Activated CD4-positive, alpha-beta T cell treated with anti-CD3 and anti-CD28 coated beads, Interleukin-2, amount 10 ng/mL, durations not matched to agents 24 days and 14 days (primary cell): ENCODE results near the gene DOCK1. TPM values are rescaled to one million over a fixed set of nuclear protein-coding genes. Genes with fewer than 3 reads are reported as not detected.
A peak's percentile ranks its signal among the peaks of the same experiment; 100 is the strongest.

Experiments used
- DNase-seq: peaks from one replicate; pipeline ENCODE4 v3.0.0; 2022
- H3K27ac Mint-ChIP-seq: one replicate; pipeline ENCODE4 v1.8.0; 2022; ENCODE audit warnings: mild to moderate bottlenecking, mixed read lengths
- H3K27me3 Mint-ChIP-seq: one replicate; pipeline ENCODE4 v1.8.0; 2022; ENCODE audit warnings: mixed read lengths
- H3K36me3 Mint-ChIP-seq: one replicate; pipeline ENCODE4 v1.8.0; 2022; ENCODE audit warnings: low read depth, mild to moderate bottlenecking, mixed read lengths
- H3K4me1 Mint-ChIP-seq: one replicate; pipeline ENCODE4 v1.8.0; 2021; ENCODE audit warnings: mixed read lengths
- H3K4me3 Mint-ChIP-seq: one replicate; pipeline ENCODE4 v1.8.0; 2022; ENCODE audit warnings: mild to moderate bottlenecking, moderate library complexity, mixed read lengths
- H3K9me3 Mint-ChIP-seq: one replicate; pipeline ENCODE4 v1.8.0; 2021; ENCODE audit warnings: mixed read lengths
- intact Hi-C: fragments of 100-400 bp; cut with micrococcal nuclease; formaldehyde crosslinking; loops from one replicate; pipeline ENCODE4 v1.15.1; 2023
- total RNA-seq: library from RNA; stranded (reverse); gene quantifications from 2 replicates; pipeline ENCODE4 v1.2.3, GENCODE V29; 2022

The DOCK1 gene
- total RNA-seq, 1 donor from 2014 or later: 1.5 TPM

- H3K27ac Mint-ChIP-seq: peak overlapping the region; percentile 11
- H3K9me3 Mint-ChIP-seq: peaks cover 7% of the 10 kb centered on the region
- H3K4me3 Mint-ChIP-seq: no peak overlapping the region
- intact Hi-C loops: no loop called here
- H3K36me3 Mint-ChIP-seq: no peaks in the 10 kb centered on the region
- H3K27me3 Mint-ChIP-seq: no peaks in the 10 kb centered on the region
- DNase-seq: no peak
- H3K4me1 Mint-ChIP-seq: no peaks in the 10 kb centered on the region
These were observed 311.6 kb downstream of the DOCK1 start for GRCh38 chr10:127216786-127217185.

- Mint-ChIP-seq H3K4me3 (no peak overlapping the region), H3K9me3 (peaks cover 7% of the 10 kb centered on the region), H3K27me3 (no peaks in the 10 kb centered on the region), H3K27ac (no peak overlapping the region), H3K4me1 (no peaks in the 10 kb centered on the region), H3K36me3 (no peaks in the 10 kb centered on the region)
- no peak for DNase-seq
- intact Hi-C loops: no loop called here
These were observed 313.4 kb downstream of the DOCK1 start for GRCh38 chr10:127218658-127219057.

GRCh38 chr10:127221281-127221680 is 316.1 kb downstream of the DOCK1 start:
- no peaks in the 10 kb centered on the region for H3K4me1 Mint-ChIP-seq
- H3K27ac Mint-ChIP-seq: no peak overlapping the region
- intact Hi-C loops: no loop called here
- H3K27me3 Mint-ChIP-seq: no peaks in the 10 kb centered on the region
- no peaks in the 10 kb centered on the region for H3K36me3 Mint-ChIP-seq
- no peak overlapping the region for H3K4me3 Mint-ChIP-seq
- DNase-seq: no peak
- H3K9me3 Mint-ChIP-seq: peaks cover 7% of the 10 kb centered on the region

- peaks cover 4% of the 10 kb centered on the region for H3K27me3 Mint-ChIP-seq
- H3K36me3 Mint-ChIP-seq: no peaks in the 10 kb centered on the region
- DNase-seq: no peak
- H3K27ac Mint-ChIP-seq: no peak overlapping the region
- no peak overlapping the region for H3K4me3 Mint-ChIP-seq
- H3K4me1 Mint-ChIP-seq: no peaks in the 10 kb centered on the region
- intact Hi-C loops: no loop called here
- no peaks in the 10 kb centered on the region for H3K9me3 Mint-ChIP-seq
These were observed 321.8 kb downstream of the DOCK1 start for GRCh38 chr10:127227027-127227426.

- Mint-ChIP-seq H3K27ac (no peak overlapping the region), H3K27me3 (peaks cover 4% of the 10 kb centered on the region), H3K4me3 (no peak overlapping the region), H3K9me3 (no peaks in the 10 kb centered on the region), H3K4me1 (no peaks in the 10 kb centered on the region), H3K36me3 (no peaks in the 10 kb centered on the region)
- no peak for DNase-seq
- intact Hi-C loops: no loop called here
These were observed 322.4 kb downstream of the DOCK1 start for GRCh38 chr10:127227663-127228062.

- DNase-seq: no peak
- H3K27ac Mint-ChIP-seq: no peak overlapping the region
- H3K9me3 Mint-ChIP-seq: no peaks in the 10 kb centered on the region
- H3K36me3 Mint-ChIP-seq: no peaks in the 10 kb centered on the region
- no peak overlapping the region for H3K4me3 Mint-ChIP-seq
- H3K4me1 Mint-ChIP-seq: no peaks in the 10 kb centered on the region
- H3K27me3 Mint-ChIP-seq: peaks cover 4% of the 10 kb centered on the region
- intact Hi-C loops: no loop called here
These were observed 323.1 kb downstream of the DOCK1 start for GRCh38 chr10:127228195-127228787.

GRCh38 chr10:127234306-127234800 is 329.1 kb downstream of the DOCK1 start:
- no peak for DNase-seq
- Mint-ChIP-seq H3K9me3 (no peaks in the 10 kb centered on the region), H3K27ac (no peak overlapping the region), H3K36me3 (no peaks in the 10 kb centered on the region), H3K27me3 (peaks cover 4% of the 10 kb centered on the region), H3K4me1 (no peaks in the 10 kb centered on the region), H3K4me3 (no peak overlapping the region)
- intact Hi-C loops: no loop called here

- H3K27me3 Mint-ChIP-seq: peaks cover 4% of the 10 kb centered on the region
- H3K27ac Mint-ChIP-seq: no peak overlapping the region
- H3K4me1 Mint-ChIP-seq: no peaks in the 10 kb centered on the region
- no peak overlapping the region for H3K4me3 Mint-ChIP-seq
- H3K36me3 Mint-ChIP-seq: no peaks in the 10 kb centered on the region
- DNase-seq: peak; percentile 4
- no peaks in the 10 kb centered on the region for H3K9me3 Mint-ChIP-seq
- intact Hi-C loops: no loop called here
These were observed 331.0 kb downstream of the DOCK1 start for GRCh38 chr10:127236266-127236665.

GRCh38 chr10:127242914-127243313 is 337.7 kb downstream of the DOCK1 start:
- no peaks in the 10 kb centered on the region for H3K9me3 Mint-ChIP-seq
- H3K4me1 Mint-ChIP-seq: no peaks in the 10 kb centered on the region
- H3K27ac Mint-ChIP-seq: no peak overlapping the region
- no peak for DNase-seq
- peaks cover 4% of the 10 kb centered on the region for H3K27me3 Mint-ChIP-seq
- H3K4me3 Mint-ChIP-seq: no peak overlapping the region
- intact Hi-C loops: no loop called here
- H3K36me3 Mint-ChIP-seq: no peaks in the 10 kb centered on the region

- Mint-ChIP-seq H3K27ac (no peak overlapping the region), H3K4me1 (no peaks in the 10 kb centered on the region), H3K27me3 (peaks cover 4% of the 10 kb centered on the region), H3K36me3 (no peaks in the 10 kb centered on the region), H3K4me3 (no peak overlapping the region), H3K9me3 (no peaks in the 10 kb centered on the region)
- intact Hi-C loops: no loop called here
- peak; percentile 81 for DNase-seq
These were observed 338.5 kb downstream of the DOCK1 start for GRCh38 chr10:127243490-127244272.

- Mint-ChIP-seq H3K4me3 (no peak overlapping the region), H3K27ac (no peak overlapping the region), H3K9me3 (no peaks in the 10 kb centered on the region), H3K36me3 (no peaks in the 10 kb centered on the region), H3K4me1 (no peaks in the 10 kb centered on the region), H3K27me3 (peaks cover 4% of the 10 kb centered on the region)
- DNase-seq: no peak
- intact Hi-C loops: no loop called here
These were observed 340.2 kb downstream of the DOCK1 start for GRCh38 chr10:127245456-127245855.

- peaks cover 6% of the 10 kb centered on the region for H3K27me3 Mint-ChIP-seq
- H3K4me1 Mint-ChIP-seq: peaks cover 10% of the 10 kb centered on the region
- no peaks in the 10 kb centered on the region for H3K36me3 Mint-ChIP-seq
- H3K9me3 Mint-ChIP-seq: no peaks in the 10 kb centered on the region
- no peak overlapping the region for H3K4me3 Mint-ChIP-seq
- no peak overlapping the region for H3K27ac Mint-ChIP-seq
- no peak for DNase-seq
- intact Hi-C loops: no loop called here
These were observed 344.8 kb downstream of the DOCK1 start for GRCh38 chr10:127250031-127250430.

GRCh38 chr10:127252818-127253217 is 347.6 kb downstream of the DOCK1 start:
- Mint-ChIP-seq H3K9me3 (no peaks in the 10 kb centered on the region), H3K4me1 (peaks cover 10% of the 10 kb centered on the region), H3K27ac (no peak overlapping the region), H3K36me3 (no peaks in the 10 kb centered on the region), H3K27me3 (peaks cover 2% of the 10 kb centered on the region), H3K4me3 (no peak overlapping the region)
- intact Hi-C loops: no loop called here
- no peak for DNase-seq

GRCh38 chr10:127254276-127254675 is 349.0 kb downstream of the DOCK1 start:
- peaks cover 2% of the 10 kb centered on the region for H3K27me3 Mint-ChIP-seq
- peak overlapping the region; percentile 20 for H3K4me3 Mint-ChIP-seq
- peaks cover 10% of the 10 kb centered on the region for H3K4me1 Mint-ChIP-seq
- no peak overlapping the region for H3K27ac Mint-ChIP-seq
- intact Hi-C loops: no loop called here
- H3K36me3 Mint-ChIP-seq: no peaks in the 10 kb centered on the region
- DNase-seq: peak; percentile 58
- no peaks in the 10 kb centered on the region for H3K9me3 Mint-ChIP-seq
